Articular chondrocyte of knee joint (primary cell): ENCODE data around the gene ZNF84. TPM values are rescaled to one million over a fixed set of nuclear protein-coding genes. Genes with fewer than 3 reads are reported as not detected.

Source experiments
- small RNA-seq: library from RNA; depleted of rRNA; stranded (forward); fragments of <200 nt; gene quantifications from one replicate; pipeline ENCODE3, GENCODE V24; 2012
- total RNA-seq: library from RNA; depleted of rRNA; stranded (reverse); fragments of >200 nt; gene quantifications from 2 replicates; pipeline ENCODE4 v1.2.3, GENCODE V29; 2012

Gene ZNF84
- 28.5 and 39.2 TPM in 2 replicates for total RNA-seq

DNA sequence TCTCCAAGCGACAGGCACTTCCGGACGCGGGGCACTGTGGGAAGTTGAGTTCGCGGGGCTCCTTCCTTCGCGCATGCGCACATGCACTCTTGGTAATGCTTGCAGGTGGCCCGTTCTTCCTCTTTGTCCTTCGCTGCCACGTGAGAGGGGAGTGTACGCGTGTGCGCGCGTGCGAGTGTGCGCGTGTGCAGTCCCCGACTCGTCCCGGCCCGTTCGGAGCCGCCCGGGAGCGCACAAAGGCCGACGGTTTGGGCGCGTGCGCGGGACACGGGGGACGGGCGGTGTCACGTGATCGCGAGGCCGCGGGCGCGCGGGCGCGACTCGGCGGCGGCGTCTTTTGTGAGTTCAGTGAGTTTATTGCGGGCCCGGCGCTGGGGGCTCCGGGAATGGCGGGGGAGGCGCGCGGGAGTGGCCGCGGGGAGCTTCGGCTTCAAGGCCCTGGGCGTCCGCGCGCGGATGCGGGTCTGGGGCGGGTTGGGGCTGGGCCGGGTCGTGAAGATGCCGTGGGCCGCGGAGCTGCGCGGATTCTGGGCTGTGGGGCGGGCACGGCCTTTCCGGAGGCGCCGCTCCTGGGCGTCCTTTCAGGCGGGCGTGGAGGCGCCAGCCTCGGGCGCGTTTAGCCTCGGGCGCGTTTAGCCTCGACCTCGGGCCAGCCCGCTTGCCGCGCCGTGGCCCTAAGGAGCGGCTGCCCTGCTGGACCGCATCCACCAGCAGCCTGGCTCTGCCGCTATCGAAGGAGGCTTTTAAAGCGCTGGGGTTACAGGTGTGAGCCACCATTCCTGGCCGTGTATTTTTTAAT lies at the start of gene ZNF84:
ZNF84 (plus strand) TSS at position 303 of the 799 bp plus-strand sequence. CDS start 3,959 bp downstream, outside the sequence.

DNA sequence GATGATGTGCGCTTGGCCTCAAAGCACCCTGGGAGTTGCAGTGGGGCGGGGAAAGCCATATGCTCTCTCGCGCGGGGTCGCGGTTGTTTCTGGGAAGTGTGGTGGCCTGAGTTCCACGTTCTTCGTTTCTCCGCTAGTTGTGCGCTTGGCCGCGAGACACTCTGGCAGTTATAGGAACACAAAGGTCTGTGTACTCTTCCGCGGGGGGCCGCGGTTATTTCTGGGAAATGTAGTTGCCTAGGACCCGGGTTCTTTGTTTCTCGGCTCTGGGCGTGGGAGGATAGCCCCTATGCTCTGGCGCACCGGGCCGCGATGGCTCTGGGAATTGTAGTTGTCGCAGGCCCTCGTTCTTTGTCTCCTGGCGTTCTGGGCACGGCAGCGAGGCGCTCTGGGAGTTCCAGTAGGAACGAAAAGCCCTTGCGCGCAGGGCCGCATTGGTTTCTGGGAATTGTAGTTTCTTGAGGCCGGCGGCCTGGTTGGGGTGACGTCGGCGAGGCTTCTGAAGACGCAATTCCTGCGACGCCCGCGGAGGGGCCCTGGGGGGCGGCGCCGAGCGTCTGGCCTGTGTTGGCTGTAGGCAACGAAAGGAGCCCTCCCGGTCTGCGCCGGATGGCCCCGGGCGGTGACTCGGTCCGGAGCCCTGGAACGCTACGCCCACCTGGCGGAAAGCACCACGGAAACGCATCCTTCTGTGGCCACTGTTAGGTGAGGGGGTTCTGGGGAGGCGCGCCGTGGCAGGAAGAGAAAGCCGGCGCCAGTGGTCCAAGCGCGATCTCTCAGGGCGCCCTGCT lies 43.3 kb downstream of the ZNF84 start, which contains the start of gene ZNF140:
ZNF140 (plus strand) TSS at position 556 of the 791 bp plus-strand sequence. CDS start 398 bp downstream, outside the sequence.

Small RNA genes within 50 kb of the gene (small RNA-seq; reads per million reads assigned to genes)
- not detected for gene RNU4ATAC12P

Other genes starting within 250 kb of the ZNF84 start
- gene GOLGA3, start 208.6 kb upstream of the ZNF84 start, total RNA-seq: 96.7 and 97.0 TPM in 2 replicates
- 24.8 and 31.2 TPM in 2 replicates for gene CHFR, start 149.9 kb upstream of the ZNF84 start, total RNA-seq
- gene ZNF605, start 81.2 kb upstream of the ZNF84 start, total RNA-seq: 15.7 and 22.5 TPM in 2 replicates
- gene ZNF26, start 51.1 kb upstream of the ZNF84 start, total RNA-seq: 11.3 and 14.2 TPM in 2 replicates
- 22.6 and 30.3 TPM in 2 replicates for gene ZNF140, start 43.4 kb downstream of the ZNF84 start, total RNA-seq
- gene ZNF891, start 92.8 kb downstream of the ZNF84 start, total RNA-seq: 2.1 TPM in 2 replicates
- gene ZNF10, start 93.1 kb downstream of the ZNF84 start, total RNA-seq: 9.8 and 10.2 TPM in 2 replicates
- gene ZNF268, start 144.0 kb downstream of the ZNF84 start, total RNA-seq: 28.6 and 29.7 TPM in 2 replicates
- gene ANHX, start 198.4 kb downstream of the ZNF84 start, total RNA-seq: not detected in 2 replicates